HepG2 (cell line): ENCODE results near the gene SNED1. TPM values are rescaled to one million over a fixed set of nuclear protein-coding genes. Genes with fewer than 3 reads are reported as not detected.

Experiments
- FLYWCH1 ChIP-seq: sonication (generic); formaldehyde crosslinking; IDR thresholded peaks from 2 replicates; pipeline ENCODE4 v1.8.1; 2023; ENCODE audit warnings: mild to moderate bottlenecking, missing genetic modification reagents
- FOXK1 ChIP-seq: sonication (generic); formaldehyde crosslinking; IDR thresholded peaks from 2 replicates; pipeline ENCODE4 v1.4.0; 2020; ENCODE audit warnings: low read depth, missing genetic modification reagents, borderline replicate concordance
- HDAC2 ChIP-seq: sonication (generic); formaldehyde crosslinking; IDR thresholded peaks from 2 replicates; pipeline ENCODE4 v1.4.0; 2020; ENCODE audit warnings: missing genetic modification reagents
- HNF4A ChIP-seq: sonication (generic); formaldehyde crosslinking; IDR thresholded peaks from 2 replicates; pipeline ENCODE4 v1.4.0; 2020; ENCODE audit warnings: missing genetic modification reagents
- KDM2A ChIP-seq: sonication (generic); formaldehyde crosslinking; IDR thresholded peaks from 2 replicates; pipeline ENCODE4 v1.4.0; 2020; ENCODE audit warnings: low read depth, missing genetic modification reagents, borderline replicate concordance
- KLF16 ChIP-seq, 2 experiments: sonication (generic) in 1 of 2; formaldehyde crosslinking in 1 of 2; IDR thresholded peaks; 2 replicates each; pipeline versions ENCODE4 v1.6.1 to v1.8.0; 2016 to 2023; ENCODE audit warnings: missing genetic modification reagents in 2 of 2, missing compliant biosample characterization in 1 of 2
- NFE2 ChIP-seq: sonication (generic); formaldehyde crosslinking; IDR thresholded peaks from 2 replicates; pipeline ENCODE4 v1.4.0; 2020; ENCODE audit warnings: missing genetic modification reagents
- NR2C2 ChIP-seq: sonication (generic); formaldehyde crosslinking; IDR thresholded peaks from 2 replicates; pipeline ENCODE4 v1.4.0; 2020; ENCODE audit warnings: missing genetic modification reagents, mild to moderate bottlenecking, moderate library complexity, borderline replicate concordance
- PCBP1 ChIP-seq: fragments of 200-400 bp; formaldehyde crosslinking; IDR thresholded peaks from 2 replicates; pipeline ENCODE4 v1.6.1; 2017; ENCODE audit warnings: mild to moderate bottlenecking, low read depth, low read length, borderline replicate concordance
- SIX1 ChIP-seq: sonication (generic); formaldehyde crosslinking; IDR thresholded peaks from 2 replicates; pipeline ENCODE4 v1.4.0; 2020; ENCODE audit warnings: missing genetic modification reagents, borderline replicate concordance
- SSRP1 ChIP-seq: IDR thresholded peaks from 2 replicates; pipeline ENCODE4 v1.6.1; 2016; ENCODE audit warnings: control low read depth
- STAG1 ChIP-seq: sonication (generic); formaldehyde crosslinking; IDR thresholded peaks from 2 replicates; pipeline ENCODE4 v1.4.0; 2020; ENCODE audit warnings: missing genetic modification reagents
- TGIF2 ChIP-seq: IDR thresholded peaks from 2 replicates; pipeline ENCODE4 v1.6.1; 2016; ENCODE audit warnings: control low read depth, missing compliant biosample characterization
- TOPORS ChIP-seq: sonication (generic); formaldehyde crosslinking; IDR thresholded peaks from 2 replicates; pipeline ENCODE4 v1.8.0; 2023; ENCODE audit warnings: mild to moderate bottlenecking, missing genetic modification reagents
- YEATS4 ChIP-seq: sonication (generic); formaldehyde crosslinking; IDR thresholded peaks from 2 replicates; pipeline ENCODE4 v1.4.0; 2020; ENCODE audit warnings: missing genetic modification reagents, borderline replicate concordance
- ZBTB39 ChIP-seq: sonication (generic); formaldehyde crosslinking; IDR thresholded peaks from 2 replicates; pipeline ENCODE4 v1.5.0; 2020; ENCODE audit warnings: missing genetic modification reagents
- ZFP90 ChIP-seq: sonication (generic); formaldehyde crosslinking; IDR thresholded peaks from 2 replicates; pipeline ENCODE4 v1.8.0; 2022; ENCODE audit warnings: missing genetic modification reagents, mild to moderate bottlenecking, inconsistent platforms, borderline replicate concordance
- ZNF282 ChIP-seq: fragments of 450-650 bp; IDR thresholded peaks from 2 replicates; pipeline ENCODE4 v1.6.1; 2018; ENCODE audit not compliant: partially characterized antibody
- ZNF430 ChIP-seq: sonication (generic); formaldehyde crosslinking; IDR thresholded peaks from 2 replicates; pipeline ENCODE4 v1.9.0; 2021; ENCODE audit warnings: mild to moderate bottlenecking, missing genetic modification reagents
- ZNF503 ChIP-seq: sonication (generic); formaldehyde crosslinking; IDR thresholded peaks from 2 replicates; pipeline ENCODE4 v1.4.0; 2020; ENCODE audit warnings: missing genetic modification reagents
- ZNF768 ChIP-seq: sonication (generic); formaldehyde crosslinking; IDR thresholded peaks from 2 replicates; pipeline ENCODE4 v1.4.0; 2020; ENCODE audit warnings: missing genetic modification reagents
- polyA plus RNA-seq, 8 experiments: library from polyadenylated mRNA; depleted of rRNA in 3 of 8; stranded (reverse) in 7 of 8; unstranded in 1 of 8; fragments of >200 nt; fragmentation: Illumina TruSeq in 4 of 8; extraction: Trizol in 4 of 8; gene quantifications; 2 replicates each; pipeline versions ENCODE4 v1.2.1 to v1.2.3, GENCODE V29; 2011 to 2016; ENCODE audit warnings: low read depth in 4 of 8, missing spikeins in 1 of 8, mixed read lengths in 1 of 8; ENCODE audit not compliant: insufficient read depth in 1 of 8
- total RNA-seq, 5 experiments: library from RNA; depleted of rRNA; stranded (reverse); fragments of >200 nt; fragmentation: Illumina TruSeq; extraction: Trizol; gene quantifications; 2 replicates each; pipeline ENCODE4 v1.2.3, GENCODE V29; 2016; ENCODE audit warnings: low read depth in 1 of 5
- TF ChIP-seq, protein P1 (sequence below): sonication (generic); formaldehyde crosslinking; IDR thresholded peaks from 2 replicates; pipeline ENCODE4 v1.8.0; 2022; ENCODE audit warnings: mild to moderate bottlenecking, missing genetic modification reagents, moderate library complexity
- TF ChIP-seq, protein P2 (sequence below): sonication (generic); formaldehyde crosslinking; IDR thresholded peaks from 2 replicates; pipeline ENCODE4 v1.8.0; 2022; ENCODE audit warnings: missing genetic modification reagents, mild to moderate bottlenecking, inconsistent platforms, borderline replicate concordance
- TF ChIP-seq, protein P3 (sequence below): sonication (generic); formaldehyde crosslinking; IDR thresholded peaks from 2 replicates; pipeline ENCODE4 v1.5.0; 2020; ENCODE audit warnings: missing genetic modification reagents

The SNED1 gene
- total and polyA plus RNA-seq, 2 of the 13 experiments (the other 11 are each of a cell fraction or from before 2014, with no cell fraction given): 0.15 to 0.65 TPM

DNA sequence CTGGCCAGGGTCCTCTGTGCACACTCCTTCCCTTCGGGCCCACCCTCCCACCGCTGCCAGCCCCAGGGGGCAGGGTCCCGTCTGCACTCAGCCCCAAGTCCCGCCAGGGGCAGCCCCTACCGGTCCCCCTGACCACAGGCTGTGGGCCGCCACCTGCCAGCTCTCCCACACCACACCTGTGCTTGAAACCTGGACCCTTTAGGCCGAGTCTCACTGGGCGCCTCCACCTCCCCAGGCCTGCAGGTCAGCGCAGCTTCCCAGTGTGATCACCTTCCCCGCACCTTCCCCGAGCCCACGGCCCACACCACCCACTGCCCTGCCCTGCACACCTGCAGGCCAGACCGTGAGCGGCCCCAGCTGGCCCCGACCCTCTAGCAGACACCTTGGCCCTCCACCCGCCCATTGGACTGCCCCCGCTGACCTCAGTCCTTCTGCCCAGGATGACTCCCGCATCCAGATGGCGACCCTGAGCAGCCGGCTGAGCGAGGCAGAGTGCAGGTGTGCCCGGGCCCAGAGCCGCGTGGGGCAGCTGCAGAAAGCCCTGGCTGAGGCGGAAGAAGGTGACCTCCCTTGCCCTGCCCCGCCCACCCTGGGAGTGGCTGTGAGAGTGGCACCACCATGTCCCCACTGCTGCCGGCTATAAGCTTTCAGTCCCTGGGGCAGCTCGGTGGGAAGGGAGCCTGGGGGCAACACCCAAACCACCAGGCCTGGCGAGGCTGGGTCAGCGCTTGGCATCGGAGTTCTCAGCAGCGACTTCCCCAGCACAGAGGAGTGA is 31.3 kb upstream of the SNED1 start (continued):
- TF ChIP-seq ZBTB39 (CRISPR knock-in tag) (no peak), YEATS4 (no peak), ZNF503 (CRISPR knock-in tag) (no peak), FLYWCH1 (CRISPR knock-in tag) (no peak), ZNF430 (CRISPR knock-in tag) (no peak; the same call in 1 of the 2 replicates), FOXK1 (no peak), ZNF768 (CRISPR knock-in tag) (peak; percentile 31; the same call in 1 of the 2 replicates), HDAC2 (CRISPR knock-in tag) (peak; percentile 65), STAG1 (no peak), HNF4A (CRISPR knock-in tag) (0 out of 2 replicates have a peak, but pooled peaks have one; percentile 15), KDM2A (CRISPR knock-in tag) (no peak), TGIF2 (no peak), KLF16 (CRISPR knock-in tag; IDR thresholded peaks at IDR 0.05) (no peak), ZFP90 (CRISPR knock-in tag) (no peak), TOPORS (CRISPR knock-in tag) (no peak), SIX1 (CRISPR knock-in tag) (no peak), NR2C2 (CRISPR knock-in tag) (no peak), PCBP1 (0 out of 2 replicates have a peak, but pooled peaks have one; percentile 11), SSRP1 (no peak), ZNF282 (no peak), NFE2 (CRISPR knock-in tag) (no peak)
- TF ChIP-seq, protein P1, sequence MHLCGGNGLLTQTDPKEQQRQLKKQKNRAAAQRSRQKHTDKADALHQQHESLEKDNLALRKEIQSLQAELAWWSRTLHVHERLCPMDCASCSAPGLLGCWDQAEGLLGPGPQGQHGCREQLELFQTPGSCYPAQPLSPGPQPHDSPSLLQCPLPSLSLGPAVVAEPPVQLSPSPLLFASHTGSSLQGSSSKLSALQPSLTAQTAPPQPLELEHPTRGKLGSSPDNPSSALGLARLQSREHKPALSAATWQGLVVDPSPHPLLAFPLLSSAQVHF (CRISPR knock-in tag): no peak
- TF ChIP-seq, protein P2, sequence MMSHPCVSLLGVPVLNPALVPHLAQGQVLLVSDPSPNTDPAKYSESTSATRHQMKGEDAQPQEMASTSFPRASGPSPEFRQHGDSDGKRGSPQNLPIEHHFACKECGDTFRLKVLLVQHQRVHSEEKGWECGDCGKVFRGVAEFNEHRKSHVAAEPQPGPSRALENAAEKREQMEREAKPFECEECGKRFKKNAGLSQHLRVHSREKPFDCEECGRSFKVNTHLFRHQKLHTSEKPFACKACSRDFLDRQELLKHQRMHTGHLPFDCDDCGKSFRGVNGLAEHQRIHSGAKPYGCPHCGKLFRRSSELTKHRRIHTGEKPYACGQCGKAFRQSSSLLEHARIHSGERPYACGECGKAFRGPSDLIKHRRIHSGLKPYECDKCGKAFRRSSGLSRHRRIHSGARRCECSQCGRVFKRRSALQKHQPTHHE (CRISPR knock-in tag): no peak
- TF ChIP-seq, protein P3, sequence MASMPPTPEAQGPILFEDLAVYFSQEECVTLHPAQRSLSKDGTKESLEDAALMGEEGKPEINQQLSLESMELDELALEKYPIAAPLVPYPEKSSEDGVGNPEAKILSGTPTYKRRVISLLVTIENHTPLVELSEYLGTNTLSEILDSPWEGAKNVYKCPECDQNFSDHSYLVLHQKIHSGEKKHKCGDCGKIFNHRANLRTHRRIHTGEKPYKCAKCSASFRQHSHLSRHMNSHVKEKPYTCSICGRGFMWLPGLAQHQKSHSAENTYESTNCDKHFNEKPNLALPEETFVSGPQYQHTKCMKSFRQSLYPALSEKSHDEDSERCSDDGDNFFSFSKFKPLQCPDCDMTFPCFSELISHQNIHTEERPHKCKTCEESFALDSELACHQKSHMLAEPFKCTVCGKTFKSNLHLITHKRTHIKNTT: no peak
